ENCODE results near the gene ESRRB. TPM values are rescaled to one million over a fixed set of nuclear protein-coding genes. Genes with fewer than 3 reads are reported as not detected.

Gene ESRRB
- 0.27 TPM in 1 of 2 replicates, not detected in the other for total RNA-seq (2014; rRNA removed; shearing (Covaris generic))

DNA sequence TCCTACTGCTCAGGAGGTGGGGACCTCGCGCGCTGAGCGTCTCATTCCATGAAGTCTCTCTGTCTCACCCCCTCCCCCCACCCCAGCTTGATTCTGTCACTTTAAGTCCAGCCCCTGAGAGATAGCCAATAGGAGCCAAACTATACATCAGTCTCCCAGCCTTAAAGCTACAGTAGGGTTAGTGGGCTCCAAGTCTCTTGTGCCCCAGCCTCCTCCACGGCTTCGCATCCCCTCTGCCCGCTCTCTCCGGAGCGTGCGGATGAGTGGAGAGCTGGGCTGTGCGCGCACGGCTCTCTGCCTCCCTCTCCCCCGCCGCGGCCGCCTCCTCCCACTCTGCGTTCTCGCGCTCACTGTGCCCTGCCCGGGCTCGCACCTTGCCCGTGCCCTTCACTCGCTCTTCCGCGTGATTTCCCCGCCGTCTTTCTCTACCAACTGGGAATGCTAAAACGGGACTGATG is at the start of gene ESRRB:
Gene ESRRB, plus strand, starts transcription at position 191 of the 458 bp plus-strand sequence. Its CDS starts 265 bp downstream, at position 456.
- DNase-seq (ENCODE audit: low read depth): peak; percentile 48

DNA sequence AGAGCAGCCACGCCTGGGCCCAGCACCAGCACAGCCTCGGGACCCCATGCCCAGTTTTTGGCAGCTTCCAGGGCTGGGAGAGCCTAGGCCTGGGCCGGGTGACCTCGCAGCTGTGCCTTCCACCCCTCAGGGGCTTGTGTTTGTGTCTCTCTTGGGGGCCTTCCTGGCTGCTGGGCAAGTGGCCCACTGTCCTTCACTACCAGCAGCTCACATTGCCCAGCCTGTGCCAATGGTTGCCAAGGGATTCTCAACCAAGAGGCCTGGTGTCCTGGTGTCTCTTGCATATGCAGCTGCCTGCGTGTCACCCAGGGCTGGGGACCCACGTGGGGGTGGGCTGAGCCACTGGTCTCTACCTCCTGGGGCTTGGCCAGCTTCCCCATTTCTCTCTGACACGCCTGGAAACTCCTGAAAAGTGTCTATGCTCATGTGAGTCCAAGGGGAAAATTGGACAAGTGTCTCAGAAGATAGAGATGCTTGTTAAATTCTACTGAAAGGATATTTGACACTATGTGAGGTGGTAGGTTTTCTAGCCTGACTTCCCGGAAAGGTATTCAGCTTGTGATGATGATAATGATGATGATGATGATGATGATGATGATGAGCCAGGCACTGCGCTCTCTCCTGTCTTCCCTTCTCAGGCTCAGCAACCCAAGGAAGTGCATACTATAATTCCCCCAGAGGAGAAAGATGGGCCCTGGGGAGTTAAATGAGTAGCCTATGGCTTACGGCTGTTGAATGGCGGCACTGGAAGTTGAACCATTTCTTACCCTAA is 48.8 kb upstream of the ESRRB start:
- DNase-seq (ENCODE audit: low read depth): no peak

DNA sequence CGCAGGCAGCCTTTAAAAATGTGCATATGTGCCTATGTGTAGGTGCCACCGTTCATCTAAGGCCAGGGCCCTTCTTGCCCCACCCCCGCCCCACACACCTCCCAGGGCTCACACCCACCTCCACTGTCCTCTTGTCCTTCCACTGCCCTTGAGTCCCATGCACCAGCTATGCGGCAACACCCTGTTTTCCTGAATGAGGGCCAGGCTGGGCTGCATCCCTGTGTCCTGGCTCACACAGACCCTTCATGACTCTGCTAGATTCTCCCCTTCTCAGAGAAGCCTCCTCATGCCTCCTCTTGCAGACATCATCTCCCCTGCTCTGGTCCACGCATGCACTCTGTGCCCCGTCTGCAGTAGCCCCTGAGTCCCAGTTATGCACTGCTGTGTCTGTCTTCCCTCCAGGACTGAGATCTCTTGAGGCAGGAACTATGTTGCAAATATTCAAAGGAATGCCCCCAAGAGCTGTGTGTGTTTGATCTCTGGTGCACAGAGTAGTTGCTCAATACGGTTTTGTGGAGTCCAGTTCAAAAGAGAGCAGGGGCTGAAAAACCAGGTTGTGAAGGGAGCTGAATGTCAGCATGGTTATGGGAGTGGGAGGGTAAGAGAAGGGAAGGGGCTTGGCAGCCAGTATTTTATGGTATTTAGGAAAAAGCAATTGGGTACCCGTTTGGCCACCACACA is 47.3 kb upstream of the ESRRB start:
- DNase-seq (ENCODE audit: low read depth): no peak

DNA sequence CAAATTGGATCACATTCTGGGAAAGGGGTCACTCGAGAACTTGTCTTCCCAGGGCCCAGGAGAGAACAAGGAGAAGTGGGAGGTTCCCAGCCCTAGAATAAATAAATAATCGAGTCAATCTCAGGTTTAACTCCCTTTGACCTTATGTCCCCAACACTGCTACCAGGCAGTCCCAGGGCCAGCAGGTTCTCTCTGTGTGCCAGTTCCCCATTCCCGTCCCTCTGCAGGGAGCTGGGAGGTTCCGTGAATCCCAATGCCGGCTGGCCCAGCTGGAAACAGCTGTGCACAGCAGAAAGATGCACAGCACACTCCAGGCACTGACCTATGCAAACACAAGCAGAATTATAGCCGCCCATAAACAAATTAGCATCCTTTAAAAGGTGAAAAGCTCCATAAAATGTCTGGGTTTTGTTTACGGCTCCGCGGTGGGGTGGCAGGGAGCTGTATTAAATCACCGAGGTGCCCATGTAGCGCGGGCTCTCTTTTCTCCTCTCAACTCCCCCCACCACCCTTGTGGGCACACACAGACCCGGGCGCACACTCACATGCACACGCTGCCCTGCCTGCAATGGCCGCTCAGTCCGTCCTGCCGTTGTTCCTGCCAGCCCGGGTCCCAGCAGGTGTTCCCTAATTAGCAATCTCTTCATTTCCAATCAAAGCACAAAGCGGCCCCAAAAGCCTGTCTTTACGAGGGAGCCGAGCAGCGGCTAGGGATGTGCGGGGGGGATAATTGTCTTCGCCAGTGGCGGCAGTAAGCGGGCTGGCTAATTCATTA is 46.6 kb upstream of the ESRRB start:
- no peak for DNase-seq (ENCODE audit: low read depth)

DNA sequence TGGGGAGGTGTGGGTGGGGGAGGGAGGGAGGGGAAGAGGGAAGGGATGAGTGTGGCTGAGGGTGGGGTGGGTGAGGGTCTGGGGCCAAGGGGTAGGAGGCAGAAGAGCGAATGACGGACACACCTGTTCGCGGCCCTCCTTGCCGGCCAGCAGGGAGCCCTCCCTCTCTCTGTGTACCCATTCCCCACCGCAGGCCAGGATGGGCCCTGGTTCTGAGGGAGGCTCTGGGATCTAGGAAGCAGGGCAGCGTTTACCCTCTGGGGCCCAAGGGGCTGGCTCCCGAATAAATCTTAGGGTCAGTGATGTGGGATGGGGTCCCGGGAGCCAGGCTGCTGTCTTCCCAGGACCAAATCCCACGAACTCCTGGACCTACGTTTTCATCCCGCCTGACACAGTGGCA is 46.0 kb upstream of the ESRRB start:
- DNase-seq (ENCODE audit: low read depth): no peak

DNA sequence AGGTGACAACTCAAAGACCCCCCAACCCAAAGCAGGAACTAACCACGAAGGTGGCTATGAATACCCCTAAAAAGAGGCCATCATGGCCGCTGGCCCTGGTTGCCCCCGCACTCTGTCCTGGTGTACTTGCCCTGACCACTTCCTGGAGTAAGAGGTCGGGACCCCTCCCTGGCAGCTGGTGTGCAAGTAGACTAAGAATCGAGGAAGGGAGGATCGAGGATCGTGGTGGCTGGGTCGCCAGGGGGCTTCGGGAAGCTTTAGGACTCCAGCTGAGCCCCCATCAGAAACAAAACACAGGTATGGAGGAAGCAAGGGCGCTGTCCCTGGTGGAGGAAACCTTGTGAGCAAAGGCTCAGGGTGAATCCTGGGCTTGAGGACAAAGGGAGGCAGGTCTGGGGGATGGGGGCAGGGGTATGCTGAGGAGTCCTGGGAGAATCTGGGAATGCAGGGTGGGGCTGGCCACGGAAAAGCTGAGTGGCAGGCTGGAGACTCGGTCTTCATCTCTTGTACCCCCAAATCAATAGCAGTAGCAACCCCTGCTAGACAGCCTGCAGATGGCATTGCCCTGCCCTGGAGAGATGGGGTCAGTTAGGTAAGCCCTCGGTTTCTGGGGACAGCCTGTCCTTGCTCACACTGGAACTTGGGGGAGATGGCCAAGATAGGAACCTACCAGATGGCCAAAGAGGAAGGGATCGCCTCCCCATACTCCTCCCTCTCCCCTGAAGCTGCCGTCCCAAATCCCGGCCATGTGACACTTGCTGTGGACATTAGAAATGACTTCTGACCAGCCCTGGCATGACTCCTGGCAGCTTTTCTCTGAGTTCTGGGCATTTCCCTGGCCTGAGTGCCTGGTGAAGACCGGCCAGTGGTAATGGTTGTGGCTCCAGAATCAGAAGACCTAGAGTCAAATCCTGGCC is 45.3 kb upstream of the ESRRB start:
- DNase-seq (ENCODE audit: low read depth): no peak

DNA sequence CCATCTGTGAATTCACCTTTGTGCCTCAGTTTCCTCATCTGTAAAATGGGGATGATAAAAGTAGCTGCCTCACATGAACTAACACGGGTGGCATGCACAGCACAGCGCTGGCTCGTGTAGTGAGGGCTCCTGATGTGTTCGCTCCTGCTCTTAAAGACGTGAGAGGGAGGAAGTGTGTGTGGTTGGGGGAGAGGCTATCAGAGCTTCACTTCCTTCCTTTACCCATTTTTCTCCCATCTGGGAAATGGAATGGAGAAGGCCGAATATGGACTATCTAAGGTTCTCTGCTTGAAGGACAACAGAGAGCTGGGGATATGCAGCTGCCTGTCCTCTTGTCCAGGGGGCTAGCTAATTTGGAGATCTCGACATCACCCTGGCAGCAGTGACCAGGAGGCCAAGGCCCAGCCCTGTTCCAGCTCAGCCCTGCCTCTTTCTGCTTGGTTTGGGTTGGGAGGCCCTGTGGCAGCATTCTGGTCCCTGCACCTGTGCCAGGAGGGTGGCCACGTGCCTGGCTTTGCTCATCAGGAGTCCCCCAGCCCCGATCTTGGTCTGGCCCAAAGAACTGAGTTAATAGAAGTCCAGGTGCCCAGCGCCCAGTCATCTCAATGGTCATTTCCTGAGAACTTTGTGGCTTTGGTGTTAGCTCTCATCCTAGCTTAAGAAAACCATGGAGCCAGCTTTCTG is 44.5 kb upstream of the ESRRB start:
- DNase-seq (ENCODE audit: low read depth): no peak

DNA sequence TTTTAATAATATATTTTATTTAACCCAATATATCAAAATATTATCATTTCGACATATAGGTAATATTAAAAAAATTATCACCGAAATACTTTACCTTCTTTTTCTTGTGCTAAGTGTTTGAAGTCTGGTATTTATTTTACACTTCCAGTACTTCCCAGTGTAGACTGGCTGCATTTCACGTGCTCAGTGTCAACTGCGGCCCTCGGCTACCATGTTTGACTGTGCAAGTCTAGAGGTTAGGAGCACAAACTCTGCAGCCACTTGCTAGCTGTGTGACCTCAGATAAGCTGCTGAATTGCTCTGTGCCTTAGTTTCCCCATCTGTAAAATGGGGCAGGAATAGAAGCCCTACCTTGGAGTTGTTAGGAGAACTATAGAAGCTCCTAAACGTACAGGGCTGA is 42.3 kb upstream of the ESRRB start:
- DNase-seq (ENCODE audit: low read depth): no peak

DNA sequence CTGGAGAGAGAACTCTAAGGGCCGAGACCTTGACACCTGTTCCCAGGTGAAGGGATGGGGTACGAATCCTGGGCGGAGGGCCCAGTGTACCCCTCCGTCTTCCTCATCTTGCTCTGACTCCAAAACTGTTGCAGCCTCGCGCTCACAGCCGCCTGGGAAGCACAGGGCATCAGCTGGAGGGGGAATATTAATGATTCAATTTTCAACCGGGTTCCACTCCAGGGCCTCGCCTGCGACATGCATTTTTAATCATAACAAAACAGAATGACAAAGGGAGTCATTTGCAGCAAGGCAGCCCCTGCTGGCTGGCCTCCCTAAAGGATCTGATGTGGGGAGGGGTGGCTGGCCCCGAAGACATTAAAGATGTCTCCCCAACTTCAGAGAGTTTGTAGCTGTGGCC is 41.6 kb upstream of the ESRRB start:
- no peak for DNase-seq (ENCODE audit: low read depth)

DNA sequence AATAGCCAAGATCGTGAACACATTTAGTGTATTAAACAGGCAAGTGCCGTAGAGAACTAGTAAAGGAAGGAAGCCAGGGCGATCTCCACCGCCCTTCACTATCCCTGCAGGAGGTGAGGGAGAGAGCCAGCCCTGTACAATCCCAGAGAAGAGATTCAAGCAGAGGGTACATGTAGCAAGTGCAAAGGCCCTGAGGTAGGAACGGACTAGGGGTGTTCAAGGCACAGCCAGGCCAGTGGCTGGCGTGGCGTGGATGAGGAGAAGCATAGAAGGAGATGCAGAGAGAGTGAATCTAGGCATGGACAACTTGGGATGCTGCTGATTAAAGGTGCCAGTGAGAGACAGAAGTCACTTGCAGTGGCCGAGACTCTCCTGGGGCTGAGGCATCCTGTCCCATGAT is 39.1 kb upstream of the ESRRB start:
- DNase-seq (ENCODE audit: low read depth): no peak

DNA sequence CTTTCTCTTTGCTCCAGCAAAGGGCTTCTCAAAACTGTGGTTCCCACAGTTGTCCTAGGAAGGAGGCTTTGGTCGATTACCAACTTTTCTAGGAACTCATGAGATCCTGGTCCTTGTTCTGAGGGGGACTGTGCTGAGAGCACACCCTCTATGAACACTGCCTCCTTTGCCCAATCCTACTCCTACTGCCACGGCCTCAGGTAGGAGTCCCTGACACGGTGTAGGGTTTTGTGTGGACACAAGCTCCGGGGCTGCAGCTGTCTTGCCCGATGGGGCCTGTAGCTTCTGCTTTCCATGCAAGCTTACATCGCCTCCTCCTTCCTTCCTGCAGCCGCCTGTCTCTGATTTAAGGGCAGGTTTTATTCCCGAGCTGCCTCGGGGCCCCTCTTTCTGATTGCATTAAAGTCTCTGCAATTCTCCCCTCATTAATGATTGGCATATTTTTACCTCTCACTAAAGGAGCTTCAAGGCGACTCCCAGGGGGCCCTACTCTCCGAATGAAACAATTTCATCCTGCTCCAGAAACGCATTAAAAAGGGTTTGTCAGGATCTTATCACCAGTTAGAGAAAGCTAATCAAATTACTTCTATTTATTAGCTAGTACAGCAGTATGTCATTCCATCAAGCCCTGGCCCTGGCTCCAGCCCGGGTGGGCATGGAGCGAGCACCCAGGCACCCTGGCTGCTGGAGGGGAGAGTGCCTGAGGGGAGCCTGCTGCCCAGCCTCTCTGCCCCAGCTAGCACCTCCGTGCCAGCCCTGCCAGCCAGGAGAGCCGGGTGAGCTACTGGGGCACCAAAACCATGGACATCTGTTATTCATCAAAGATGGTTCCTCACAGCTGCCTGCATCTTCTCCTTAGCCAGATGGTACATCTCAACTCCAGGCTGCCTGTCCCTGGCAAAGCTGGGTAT is 38.0 kb upstream of the ESRRB start:
- DNase-seq (ENCODE audit: low read depth): peak; percentile 21

DNA sequence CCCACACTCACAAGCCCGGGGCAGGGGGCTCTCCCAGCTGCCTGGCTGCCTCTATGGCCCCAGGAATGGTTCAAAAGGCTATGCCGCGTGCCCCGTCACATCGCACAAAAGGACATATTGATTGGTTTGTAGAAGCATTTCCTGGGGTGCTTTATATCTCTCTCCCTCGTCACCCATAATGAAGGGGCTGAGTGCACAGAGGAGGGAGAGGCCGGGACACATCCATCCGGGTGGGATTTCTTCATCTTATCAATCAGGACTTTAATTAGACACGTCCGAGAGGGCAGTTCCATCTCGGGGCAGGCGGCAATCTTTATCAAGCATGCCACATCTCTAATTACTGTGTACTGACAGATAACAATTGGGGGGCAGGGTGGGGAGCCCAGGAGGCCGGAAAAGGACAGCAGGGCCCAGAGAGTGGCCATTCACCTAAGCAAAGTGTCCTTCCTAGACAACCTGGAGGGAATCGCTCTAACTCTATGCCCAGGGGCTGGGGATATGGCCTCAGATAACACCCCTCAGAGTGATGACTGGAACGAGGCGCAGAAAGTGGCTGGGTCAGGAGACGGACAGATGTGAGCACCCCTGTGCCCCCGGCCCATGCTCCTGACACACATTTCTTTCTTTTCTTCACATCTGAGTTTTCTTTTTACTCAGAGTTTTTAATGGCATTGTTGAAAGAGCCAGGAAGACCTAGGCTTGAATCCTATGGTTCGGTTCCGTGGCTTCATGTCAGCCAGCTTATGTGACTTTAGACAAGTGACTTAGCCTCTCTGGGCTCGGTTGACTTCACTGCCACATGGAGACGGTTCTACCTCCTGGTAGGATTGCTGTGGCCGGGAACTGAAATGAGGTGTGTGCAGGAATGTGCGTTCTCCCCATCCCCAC is 36.0 kb upstream of the ESRRB start:
- no peak for DNase-seq (ENCODE audit: low read depth)

DNA sequence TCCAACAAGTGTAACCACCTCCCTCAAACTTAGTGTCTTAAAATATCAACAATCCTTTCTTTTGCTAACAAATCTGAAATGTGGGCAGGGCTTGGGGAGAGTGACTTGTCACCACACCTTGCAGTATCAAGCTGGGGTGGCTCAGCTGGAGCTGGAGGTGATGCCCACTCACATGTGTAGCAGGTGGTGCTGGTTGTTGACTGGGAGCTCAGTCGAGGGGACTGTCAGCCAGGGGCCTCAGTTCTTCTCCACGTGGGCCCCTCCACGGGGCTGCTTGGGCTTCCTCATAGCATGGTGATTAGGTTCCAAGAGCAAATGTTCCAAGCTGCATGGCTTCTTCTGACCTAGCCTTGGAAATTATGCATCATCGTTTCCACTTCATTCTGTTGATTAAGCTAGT is 32.6 kb upstream of the ESRRB start:
- no peak for DNase-seq (ENCODE audit: low read depth)

DNA sequence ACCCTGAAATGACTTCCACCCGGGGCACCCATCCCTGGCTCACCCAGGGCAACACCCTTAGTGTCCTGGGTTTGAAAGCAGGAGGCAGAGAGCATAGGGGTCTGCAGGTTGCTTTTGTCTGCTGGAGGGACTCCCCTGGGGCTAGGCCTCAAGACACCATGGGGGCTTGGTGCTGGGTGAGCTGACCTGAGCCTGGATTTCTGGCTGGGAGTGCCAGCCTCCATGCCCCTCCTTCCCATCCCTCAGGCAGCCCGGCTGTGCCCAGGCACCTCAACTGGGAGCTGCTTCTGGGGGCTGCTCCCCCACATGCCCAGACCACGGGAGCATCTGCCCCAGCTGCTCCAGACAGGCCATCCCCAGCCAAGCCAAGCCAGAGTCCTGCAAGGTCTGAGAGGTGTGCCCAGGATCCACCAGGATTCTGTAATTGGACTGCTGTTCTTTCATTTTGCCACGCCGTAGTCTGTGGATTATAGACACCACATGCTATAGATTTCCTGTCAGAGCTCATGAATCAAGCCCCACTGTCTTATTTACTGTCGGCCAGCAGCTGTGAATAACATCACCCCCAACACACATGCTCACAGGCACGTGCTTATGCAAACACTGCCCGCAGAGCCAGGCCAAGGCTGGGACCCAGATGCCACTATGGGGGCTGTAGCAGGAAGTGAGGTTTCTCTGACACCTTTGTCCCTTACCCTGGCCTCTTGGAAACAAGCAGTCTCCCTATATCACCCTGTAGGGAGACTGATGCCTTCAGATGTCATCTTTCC is 29.4 kb upstream of the ESRRB start:
- DNase-seq (ENCODE audit: low read depth): peak; percentile 19

DNA sequence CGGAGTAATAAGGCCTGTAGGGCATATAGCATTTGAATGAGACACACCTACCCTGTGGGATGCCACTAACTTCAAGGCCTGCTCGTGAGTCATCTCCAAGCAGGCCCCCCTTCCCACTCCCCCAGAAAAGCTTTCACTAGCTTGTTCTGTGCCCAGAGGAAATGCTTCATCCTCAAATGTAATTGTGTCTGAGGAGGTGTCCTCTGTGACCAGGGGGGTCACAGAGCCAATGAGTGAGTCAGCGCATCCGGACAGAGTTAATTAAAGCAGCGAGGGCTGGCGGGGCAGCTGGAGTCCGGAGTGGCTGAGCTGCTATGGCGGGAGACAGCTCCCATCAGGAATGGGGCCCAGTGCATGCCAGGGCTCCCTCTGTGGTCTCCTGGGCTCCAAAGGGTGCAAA is 27.0 kb upstream of the ESRRB start:
- DNase-seq (ENCODE audit: low read depth): peak; percentile 94

DNA sequence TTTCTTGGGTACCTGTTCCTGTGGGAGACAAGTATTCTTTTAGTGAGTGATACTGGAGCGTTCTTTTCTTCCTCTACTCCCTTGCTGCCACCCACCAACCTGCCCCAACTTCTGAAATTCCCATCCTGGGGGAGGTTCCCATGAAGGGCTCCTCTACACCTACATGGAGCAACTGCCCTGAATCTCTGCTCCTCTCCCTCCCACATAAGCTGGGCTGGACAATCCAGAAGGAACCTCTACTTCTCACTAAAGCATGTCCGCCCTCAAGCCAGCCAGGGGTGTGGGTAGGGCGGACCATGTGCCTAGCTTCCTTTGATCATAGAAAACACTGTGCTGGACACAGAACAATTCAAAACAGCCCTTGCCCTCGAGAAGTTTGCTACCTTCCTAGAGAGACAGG is 25.9 kb upstream of the ESRRB start:
- no peak for DNase-seq (ENCODE audit: low read depth)

DNA sequence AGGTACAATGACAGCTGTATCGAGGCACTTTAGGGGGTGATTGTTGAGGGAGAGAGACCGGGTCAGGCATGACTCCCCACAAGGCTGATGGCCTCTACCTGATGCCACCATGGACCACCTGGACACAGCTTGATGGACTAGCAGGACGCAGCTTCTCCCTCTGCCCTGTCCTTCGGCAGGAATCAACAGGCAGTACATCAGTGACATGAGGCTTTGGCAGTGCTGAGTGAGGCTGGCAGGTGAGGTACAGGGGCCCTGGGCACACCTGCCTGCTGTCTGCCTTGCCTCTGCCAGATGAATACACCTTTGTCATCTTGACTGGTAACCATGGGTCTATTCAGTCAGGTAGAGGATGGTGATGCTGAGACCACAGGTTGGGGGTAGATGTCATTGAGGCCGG is 25.3 kb upstream of the ESRRB start:
- no peak for DNase-seq (ENCODE audit: low read depth)

DNA sequence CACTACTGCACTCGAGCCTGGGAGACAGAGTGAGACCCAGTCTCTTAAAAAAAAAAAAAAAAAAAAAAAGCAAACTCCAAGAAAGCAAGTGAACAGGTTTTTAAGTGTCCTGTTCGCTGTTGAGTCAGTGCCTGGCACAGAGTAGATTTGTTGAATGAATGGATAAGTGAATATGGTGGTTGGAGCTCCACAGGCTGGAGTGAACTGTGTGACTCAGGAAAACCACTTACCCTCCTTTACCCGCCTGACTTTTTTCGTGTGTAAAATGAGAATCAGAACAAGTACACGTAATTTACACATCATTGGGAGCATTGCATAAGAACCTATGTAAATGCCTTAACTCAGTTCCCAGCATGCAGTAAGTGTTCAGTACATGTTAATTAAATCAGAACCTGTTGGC is 24.0 kb upstream of the ESRRB start:
- peak; percentile 71 for DNase-seq (ENCODE audit: low read depth)
